HepG2 (cell line): ENCODE data around the gene ARHGEF16. TPM values are rescaled to one million over a fixed set of nuclear protein-coding genes. Genes with fewer than 3 reads are reported as not detected.

Source experiments
- BCL3 ChIP-seq: sonication (generic); formaldehyde crosslinking; IDR thresholded peaks from 2 replicates; pipeline ENCODE4 v1.5.1; 2020; ENCODE audit warnings: mild to moderate bottlenecking, missing genetic modification reagents, moderate library complexity
- MXI1 ChIP-seq: IDR thresholded peaks from 3 replicates; pipeline ENCODE4 v1.6.1; 2012; ENCODE audit warnings: low read depth, low read length, inconsistent platforms, borderline replicate concordance
- NCOA1 ChIP-seq: sonication (generic); formaldehyde crosslinking; IDR thresholded peaks from 2 replicates; pipeline ENCODE4 v1.9.0; 2021; ENCODE audit warnings: missing genetic modification reagents
- POLR2AphosphoS5 ChIP-seq: IDR thresholded peaks from 2 replicates; pipeline ENCODE4 v1.6.1; 2012; ENCODE audit warnings: low read depth, low read length
- SAP130 ChIP-seq: IDR thresholded peaks from 2 replicates; pipeline ENCODE4 v1.6.1; 2016; ENCODE audit warnings: low read depth
- SIX1 ChIP-seq: sonication (generic); formaldehyde crosslinking; IDR thresholded peaks from 2 replicates; pipeline ENCODE4 v1.4.0; 2020; ENCODE audit warnings: missing genetic modification reagents, borderline replicate concordance
- TCF7 ChIP-seq: sonication (generic); IDR thresholded peaks from 2 replicates; pipeline ENCODE4 v1.6.1; 2016; ENCODE audit warnings: antibody characterized with exemption, low read depth
- ZBTB10 ChIP-seq: sonication (generic); formaldehyde crosslinking; IDR thresholded peaks from 2 replicates; pipeline ENCODE4 v1.4.0; 2020; ENCODE audit warnings: missing genetic modification reagents, borderline replicate concordance
- ZNF407 ChIP-seq: sonication (generic); formaldehyde crosslinking; IDR thresholded peaks from one replicate; pipeline ENCODE4 v1.5.1; 2020; ENCODE audit warnings: mild to moderate bottlenecking, missing genetic modification reagents; ENCODE audit errors: not compliant biosample characterization
- ZNF451 ChIP-seq: sonication (generic); formaldehyde crosslinking; IDR thresholded peaks from 2 replicates; pipeline ENCODE4 v1.5.0; 2020; ENCODE audit warnings: mild to moderate bottlenecking, missing genetic modification reagents
- ZNF781 ChIP-seq: sonication (generic); formaldehyde crosslinking; IDR thresholded peaks from 2 replicates; pipeline ENCODE4 v1.5.1; 2020; ENCODE audit warnings: borderline replicate concordance, mild to moderate bottlenecking, missing genetic modification reagents; ENCODE audit errors: not compliant biosample characterization
- ZSCAN30 ChIP-seq: sonication (generic); formaldehyde crosslinking; IDR thresholded peaks from 2 replicates; pipeline ENCODE4 v1.5.0; 2020; ENCODE audit warnings: mild to moderate bottlenecking, missing genetic modification reagents
- polyA plus RNA-seq, 8 experiments: library from polyadenylated mRNA; depleted of rRNA in 3 of 8; stranded (reverse) in 7 of 8; unstranded in 1 of 8; fragments of >200 nt; fragmentation: Illumina TruSeq in 4 of 8; extraction: Trizol in 4 of 8; gene quantifications; 2 replicates each; pipeline versions ENCODE4 v1.2.1 to v1.2.3, GENCODE V29; 2011 to 2016; ENCODE audit warnings: low read depth in 4 of 8, missing spikeins in 1 of 8, mixed read lengths in 1 of 8; ENCODE audit not compliant: insufficient read depth in 1 of 8
- total RNA-seq, 5 experiments: library from RNA; depleted of rRNA; stranded (reverse); fragments of >200 nt; fragmentation: Illumina TruSeq; extraction: Trizol; gene quantifications; 2 replicates each; pipeline ENCODE4 v1.2.3, GENCODE V29; 2016; ENCODE audit warnings: low read depth in 1 of 5
- TF ChIP-seq, protein P1 (sequence below): sonication (generic); formaldehyde crosslinking; conservative IDR thresholded peaks from 2 replicates; pipeline ENCODE4 v1.4.0; 2020; ENCODE audit warnings: missing genetic modification reagents
- TF ChIP-seq, protein P2 (sequence below): sonication (generic); formaldehyde crosslinking; IDR thresholded peaks from 2 replicates; pipeline ENCODE4 v1.8.0; 2022; ENCODE audit warnings: mild to moderate bottlenecking, missing genetic modification reagents, borderline replicate concordance

Gene ARHGEF16
- total and polyA plus RNA-seq, 2 of the 13 experiments (the other 11 are each of a cell fraction or from before 2014, with no cell fraction given): 20.3 to 39.9 TPM

DNA sequence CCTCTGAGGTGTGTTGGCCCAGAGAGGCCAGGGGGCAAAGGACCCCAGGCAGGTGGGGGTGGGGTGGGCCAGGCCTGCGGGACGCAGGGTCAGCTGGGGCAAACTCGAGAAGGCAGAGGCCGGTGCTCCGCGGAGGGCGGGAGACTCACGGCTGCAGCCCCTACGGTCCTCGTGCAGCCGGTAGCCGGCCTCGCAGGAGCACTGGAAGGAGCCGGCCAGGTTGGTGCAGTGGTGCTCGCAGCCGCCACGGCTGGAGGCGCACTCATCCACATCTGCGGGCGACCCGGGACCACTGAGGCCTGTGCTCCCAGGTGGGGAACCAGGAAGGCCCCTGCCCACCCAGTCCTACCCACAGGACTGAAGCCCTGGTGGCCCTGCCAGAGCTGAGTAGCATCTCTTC, 55.3 kb downstream of the ARHGEF16 start (continued):
- TF ChIP-seq ZNF407 (CRISPR knock-in tag) (no peak), ZNF451 (no peak), BCL3 (CRISPR knock-in tag) (no peak), ZSCAN30 (CRISPR knock-in tag) (no peak), TCF7 (no peak), MXI1 (no peak), ZNF781 (CRISPR knock-in tag) (no peak), ZBTB10 (no peak), NCOA1 (CRISPR knock-in tag) (no peak), SIX1 (no peak), SAP130 (CRISPR knock-in tag) (no peak), POLR2AphosphoS5 (no peak)
- TF ChIP-seq, protein P1, sequence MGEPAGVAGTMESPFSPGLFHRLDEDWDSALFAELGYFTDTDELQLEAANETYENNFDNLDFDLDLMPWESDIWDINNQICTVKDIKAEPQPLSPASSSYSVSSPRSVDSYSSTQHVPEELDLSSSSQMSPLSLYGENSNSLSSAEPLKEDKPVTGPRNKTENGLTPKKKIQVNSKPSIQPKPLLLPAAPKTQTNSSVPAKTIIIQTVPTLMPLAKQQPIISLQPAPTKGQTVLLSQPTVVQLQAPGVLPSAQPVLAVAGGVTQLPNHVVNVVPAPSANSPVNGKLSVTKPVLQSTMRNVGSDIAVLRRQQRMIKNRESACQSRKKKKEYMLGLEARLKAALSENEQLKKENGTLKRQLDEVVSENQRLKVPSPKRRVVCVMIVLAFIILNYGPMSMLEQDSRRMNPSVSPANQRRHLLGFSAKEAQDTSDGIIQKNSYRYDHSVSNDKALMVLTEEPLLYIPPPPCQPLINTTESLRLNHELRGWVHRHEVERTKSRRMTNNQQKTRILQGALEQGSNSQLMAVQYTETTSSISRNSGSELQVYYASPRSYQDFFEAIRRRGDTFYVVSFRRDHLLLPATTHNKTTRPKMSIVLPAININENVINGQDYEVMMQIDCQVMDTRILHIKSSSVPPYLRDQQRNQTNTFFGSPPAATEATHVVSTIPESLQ: no peak
- TF ChIP-seq, protein P2, sequence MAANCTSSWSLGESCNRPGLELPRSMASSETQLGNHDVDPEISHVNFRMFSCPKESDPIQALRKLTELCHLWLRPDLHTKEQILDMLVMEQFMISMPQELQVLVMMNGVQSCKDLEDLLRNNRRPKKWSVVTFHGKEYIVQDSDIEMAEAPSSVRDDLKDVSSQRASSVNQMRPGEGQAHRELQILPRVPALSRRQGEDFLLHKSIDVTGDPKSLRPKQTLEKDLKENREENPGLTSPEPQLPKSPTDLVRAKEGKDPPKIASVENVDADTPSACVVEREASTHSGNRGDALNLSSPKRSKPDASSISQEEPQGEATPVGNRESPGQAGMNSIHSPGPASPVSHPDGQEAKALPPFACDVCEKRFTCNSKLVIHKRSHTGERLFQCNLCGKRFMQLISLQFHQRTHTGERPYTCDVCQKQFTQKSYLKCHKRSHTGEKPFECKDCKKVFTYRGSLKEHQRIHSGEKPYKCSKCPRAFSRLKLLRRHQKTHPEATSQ (CRISPR knock-in tag): no peak
